Kidney epithelial cell (primary cell): ENCODE data around the gene GPR55. TPM values are rescaled to one million over a fixed set of nuclear protein-coding genes. Genes with fewer than 3 reads are reported as not detected.

ENCODE experiments used
- DNase-seq: peaks from one replicate; pipeline ENCODE4 v3.0.0-alpha.2; 2010; ENCODE audit warnings: low read depth
- H3K27me3 ChIP-seq: 2 replicates; pipeline ENCODE4 v1.6.0; 2011; ENCODE audit warnings: low read length; ENCODE audit not compliant: control insufficient read depth, insufficient read depth
- H3K36me3 ChIP-seq: 2 replicates; pipeline ENCODE4 v1.5.1; 2011; ENCODE audit warnings: low read length; ENCODE audit not compliant: control insufficient read depth, insufficient read depth
- H3K4me3 ChIP-seq: 2 replicates; pipeline ENCODE4 v1.5.1; 2011; ENCODE audit warnings: low read depth, mild to moderate bottlenecking, control low read depth, low read length
- CTCF ChIP-seq: IDR thresholded peaks from 2 replicates; pipeline ENCODE4 v1.5.1; 2011; ENCODE audit warnings: mild to moderate bottlenecking, moderate library complexity, low read length, control low read depth, inconsistent platforms; ENCODE audit not compliant: insufficient read depth, poor library complexity, severe bottlenecking
- total RNA-seq: library from RNA; depleted of rRNA; stranded (reverse); fragments of >200 nt; gene quantifications from 2 replicates; pipeline ENCODE4 v1.2.3, GENCODE V29; 2015

Gene GPR55
- total RNA-seq, 1 donor from 2014 or later, result not detected

GRCh38 chr2:230924092-230924469 lies 961 bp downstream of the GPR55 start:
- Histone ChIP-seq H3K27me3 (peaks cover 7% of the 10 kb centered on the region), H3K4me3 (no peak overlapping the region), H3K36me3 (no peaks in the 10 kb centered on the region)
- no peak for TF ChIP-seq CTCF
- no peak for DNase-seq

GRCh38 chr2:230922951-230923717 lies 1.9 kb downstream of the GPR55 start:
- TF ChIP-seq CTCF, result no peak
- no peak for DNase-seq
- Histone ChIP-seq H3K4me3 (no peak overlapping the region), H3K36me3 (no peaks in the 10 kb centered on the region), H3K27me3 (peaks cover 6% of the 10 kb centered on the region)

- peaks cover 5% of the 10 kb centered on the region for H3K27me3 ChIP-seq
- H3K36me3 ChIP-seq, result no peaks in the 10 kb centered on the region
- no peak overlapping the region for H3K4me3 ChIP-seq
- TF ChIP-seq CTCF, result no peak
- no peak for DNase-seq
Observed at GRCh38 chr2:230921806-230922595, 3.0 kb downstream of the GPR55 start.

GRCh38 chr2:230920167-230920566 lies 4.9 kb downstream of the GPR55 start:
- TF ChIP-seq CTCF, result no peak
- no peak for DNase-seq
- no peak overlapping the region for H3K4me3 ChIP-seq
- H3K36me3 ChIP-seq, result no peaks in the 10 kb centered on the region
- H3K27me3 ChIP-seq, result peaks cover 5% of the 10 kb centered on the region

- H3K36me3 ChIP-seq, result no peaks in the 10 kb centered on the region
- no peak for TF ChIP-seq CTCF
- H3K4me3 ChIP-seq, result no peak overlapping the region
- peaks cover 5% of the 10 kb centered on the region for H3K27me3 ChIP-seq
- DNase-seq, result no peak
Observed at GRCh38 chr2:230919681-230920080, 5.4 kb downstream of the GPR55 start.
